HK-2 (cell line): Measurements from ENCODE around the gene PAPOLA.

ENCODE experiments used
- DNase-seq: peaks from one replicate; pipeline ENCODE4 v3.0.0-alpha.2; 2018; ENCODE audit not compliant: unreplicated experiment

PAPOLA gene

DNA sequence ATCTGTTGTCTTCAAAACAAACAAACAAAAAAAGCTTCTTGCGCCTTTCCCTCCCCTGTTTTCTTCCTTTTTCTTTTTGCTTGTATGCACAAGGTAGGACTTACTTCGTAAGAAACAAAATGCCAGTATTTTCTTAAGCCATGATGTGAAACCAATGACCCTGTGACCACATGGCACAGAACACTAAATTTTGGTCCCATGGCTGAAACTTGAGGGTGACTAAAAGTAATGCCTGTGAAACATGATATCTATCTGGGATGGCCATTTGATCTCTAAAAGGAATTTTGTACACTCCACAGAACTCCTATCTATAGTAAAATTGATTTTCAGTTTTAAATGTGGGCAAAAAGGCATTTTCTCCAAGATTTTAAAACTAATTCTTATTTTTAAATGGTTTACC, 63.6 kb downstream of the PAPOLA start:
- no peak for DNase-seq

DNA sequence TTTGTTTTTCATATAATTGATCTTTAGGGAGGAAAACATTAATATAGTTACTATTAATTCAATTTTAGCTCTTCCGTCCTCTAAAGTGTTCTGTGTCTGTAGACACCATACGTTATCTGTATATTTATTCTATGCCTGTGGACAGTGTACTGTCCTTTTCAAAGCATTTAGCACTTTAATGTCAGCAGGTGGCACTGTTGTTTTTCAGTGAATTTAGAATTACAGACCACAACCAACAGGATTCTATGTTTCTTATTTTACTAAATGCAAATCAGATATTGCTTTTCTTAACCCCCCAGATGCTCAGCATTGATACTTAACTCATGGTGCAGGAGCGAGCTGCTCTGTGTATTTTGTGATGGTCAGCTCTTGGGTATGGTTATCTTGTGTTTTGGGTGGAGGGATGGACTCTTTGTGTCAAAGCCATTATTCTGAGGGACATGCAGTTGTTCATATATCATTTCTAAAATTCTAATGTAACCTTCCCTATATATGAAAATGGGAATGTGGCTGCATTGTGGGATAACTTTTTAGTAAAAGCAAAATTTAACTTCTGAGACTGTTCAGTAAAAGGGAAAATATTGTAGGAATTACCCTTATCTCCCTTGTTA, 65.2 kb downstream of the PAPOLA start:
- no peak for DNase-seq

- DNase-seq: no peak
Observed at GRCh38 chr14:96568621-96569020, 66.4 kb downstream of the PAPOLA start.

DNA sequence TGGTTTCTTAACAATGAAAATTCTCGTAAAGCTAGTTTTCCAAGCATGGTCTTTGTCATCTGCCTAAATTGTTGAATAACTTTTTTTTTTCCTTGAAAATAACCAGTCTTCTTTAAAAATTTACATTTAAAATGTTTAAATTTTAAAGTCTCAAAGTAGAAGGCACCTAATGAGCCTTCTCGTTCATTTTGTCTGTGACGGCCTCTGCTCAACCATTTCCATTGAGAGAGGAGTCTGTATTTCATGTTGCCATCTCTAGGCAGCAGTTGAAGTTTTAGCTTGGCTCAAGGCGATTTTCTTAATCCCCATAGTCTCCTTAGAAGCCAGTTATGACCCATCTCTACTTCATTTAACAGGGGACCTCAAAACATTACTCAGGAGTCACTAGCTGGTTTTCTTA, 69.1 kb downstream of the PAPOLA start:
- no peak for DNase-seq

GRCh38 chr14:96573473-96574100, 71.4 kb downstream of the PAPOLA start:
- no peak for DNase-seq

DNA sequence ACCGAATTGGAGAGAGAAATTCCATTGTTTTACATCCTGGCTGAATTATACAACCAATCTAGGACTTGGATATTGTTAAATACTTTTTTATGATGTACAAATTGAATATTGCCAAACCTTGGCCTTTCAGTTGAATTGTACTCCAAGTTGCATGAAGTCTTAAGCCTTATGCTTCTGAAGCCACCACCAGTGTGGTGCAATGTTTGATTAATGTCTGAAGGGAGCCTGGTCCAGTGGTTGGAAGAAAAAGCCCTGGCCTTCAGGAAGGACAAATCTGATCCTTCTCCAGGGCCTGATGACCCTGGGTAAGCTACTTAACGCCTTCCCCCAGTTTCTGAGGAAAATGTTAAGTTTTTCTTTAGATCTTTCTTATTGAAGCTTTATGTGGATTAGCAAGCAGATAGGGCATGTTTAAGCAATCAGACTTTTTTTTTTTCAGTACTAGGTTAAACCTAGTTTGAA, 72.0 kb downstream of the PAPOLA start:
- DNase-seq: no peak

DNA sequence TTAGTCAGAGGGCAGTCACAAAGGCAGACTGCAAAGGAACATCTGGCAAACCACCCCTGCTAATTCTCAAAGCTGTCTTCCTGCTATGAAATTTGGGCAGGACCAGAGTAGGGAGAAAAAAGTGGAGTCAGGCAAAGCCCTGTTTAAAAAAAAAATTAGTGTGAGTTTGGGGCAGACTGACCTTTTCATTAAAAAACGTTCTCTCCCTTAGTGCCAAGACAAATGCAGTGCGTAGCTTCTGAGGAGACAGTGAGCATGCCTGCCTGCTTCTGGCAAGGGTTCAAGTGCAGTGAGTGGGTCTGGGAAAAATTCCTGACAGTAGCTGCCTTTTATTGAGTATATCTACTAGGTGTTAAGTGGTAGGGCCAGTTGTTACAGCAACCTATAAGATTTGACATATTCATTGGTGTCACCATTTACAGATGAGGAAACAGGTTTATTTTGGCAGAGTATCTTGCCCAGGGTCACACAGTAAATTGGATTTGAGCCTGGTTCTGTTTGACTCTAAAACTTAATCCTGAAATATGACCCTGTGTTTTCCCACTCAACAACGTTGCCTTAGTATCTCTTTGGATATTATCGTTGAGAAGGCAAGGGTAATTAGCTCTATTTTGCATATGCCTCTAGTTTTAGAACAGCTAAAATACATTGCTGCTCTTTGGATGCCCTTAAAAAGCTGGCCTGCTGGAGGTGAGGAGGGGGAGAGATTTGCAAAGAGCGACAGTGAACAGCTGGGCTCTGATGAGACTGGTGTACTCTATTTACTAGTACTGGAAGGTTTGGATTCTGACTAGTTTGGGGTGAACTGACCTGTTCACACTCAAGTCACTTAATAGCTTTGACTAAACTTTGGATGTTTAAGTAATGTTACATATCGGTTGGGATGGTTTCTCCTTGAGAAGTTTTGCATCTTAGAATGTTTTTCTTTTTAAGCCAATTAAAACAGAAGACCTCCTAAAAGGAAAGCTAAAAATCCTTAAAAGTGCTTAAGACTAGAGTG, 72.8 kb downstream of the PAPOLA start:
- DNase-seq: no peak

GRCh38 chr14:96576359-96576758, 74.2 kb downstream of the PAPOLA start:
- DNase-seq: no peak

- no peak for DNase-seq
Observed at GRCh38 chr14:96576937-96577336, 74.8 kb downstream of the PAPOLA start.

DNA sequence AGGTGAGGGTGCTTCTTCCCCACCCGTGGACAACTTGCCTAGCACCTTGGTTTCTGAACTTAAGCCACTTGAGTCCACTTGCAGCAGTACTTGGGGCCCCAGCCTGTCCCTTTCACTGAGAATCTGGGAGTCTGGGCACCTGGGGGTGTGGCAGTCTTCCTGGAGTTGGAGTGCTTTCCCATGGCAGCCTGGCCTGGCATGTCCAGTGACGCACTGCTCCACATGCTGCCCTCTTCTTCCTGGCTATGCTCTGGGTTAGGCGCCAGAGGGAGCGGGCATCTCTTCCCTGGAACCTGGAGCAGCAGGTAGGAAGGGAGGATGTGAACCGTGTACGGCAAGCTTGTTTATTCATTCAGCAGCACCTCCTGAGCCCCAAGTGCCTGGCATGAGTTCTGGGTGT, 76.4 kb downstream of the PAPOLA start:
- DNase-seq: no peak

- DNase-seq: no peak
Observed at GRCh38 chr14:96579358-96579757, 77.2 kb downstream of the PAPOLA start.

GRCh38 chr14:96579855-96580254, 77.7 kb downstream of the PAPOLA start:
- DNase-seq: no peak

GRCh38 chr14:96580566-96580965, 78.4 kb downstream of the PAPOLA start:
- no peak for DNase-seq

GRCh38 chr14:96581026-96581425, 78.8 kb downstream of the PAPOLA start:
- no peak for DNase-seq

DNA sequence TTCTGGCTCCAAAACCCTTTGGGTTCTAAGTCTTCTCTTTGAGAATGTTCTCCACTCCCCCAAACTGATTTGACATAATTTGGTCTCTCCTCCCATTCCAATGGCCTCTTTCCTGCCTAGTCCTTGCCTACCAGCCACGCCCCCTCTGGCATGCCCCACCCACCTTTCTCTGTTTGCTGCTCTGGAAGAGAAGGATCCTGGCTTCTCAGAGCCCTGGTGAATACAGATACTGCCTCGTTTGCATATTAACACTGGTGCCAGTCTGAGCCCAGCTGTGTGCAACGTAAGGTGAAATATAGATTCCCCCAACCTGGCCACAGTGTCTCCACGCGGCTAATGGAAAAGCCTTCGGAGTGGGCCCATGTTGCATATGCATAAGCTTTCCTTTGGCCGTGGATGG, 79.7 kb downstream of the PAPOLA start:
- DNase-seq: no peak

DNA sequence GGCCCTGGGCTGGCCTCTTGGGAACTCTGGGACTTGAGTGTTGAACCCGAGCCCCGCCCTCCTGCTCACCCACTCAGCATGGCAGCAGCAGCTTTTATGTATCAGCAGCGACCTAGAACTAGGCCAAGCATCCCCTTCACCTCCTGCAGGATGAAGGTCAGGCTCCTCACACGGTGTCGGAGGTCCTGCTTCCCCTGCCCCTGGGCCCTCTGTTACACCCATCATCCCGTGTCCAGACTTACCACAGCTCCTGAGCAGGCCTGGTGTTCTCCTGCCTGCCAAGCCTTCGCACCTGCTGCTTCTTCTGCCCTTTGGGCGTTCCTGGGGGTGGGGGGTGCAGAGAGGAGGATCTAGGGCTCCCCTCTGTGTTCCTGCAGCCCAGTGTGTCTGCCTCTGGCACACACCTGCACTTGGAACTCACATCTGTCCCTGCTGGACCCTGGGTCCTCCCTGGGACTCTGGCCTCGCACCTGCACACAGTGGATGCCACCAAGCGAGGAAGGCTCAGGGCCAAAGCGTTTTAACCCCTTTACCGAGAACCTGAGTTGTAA, 80.3 kb downstream of the PAPOLA start:
- DNase-seq: no peak

- no peak for DNase-seq
Observed at GRCh38 chr14:96582995-96583394, 80.8 kb downstream of the PAPOLA start.

DNA sequence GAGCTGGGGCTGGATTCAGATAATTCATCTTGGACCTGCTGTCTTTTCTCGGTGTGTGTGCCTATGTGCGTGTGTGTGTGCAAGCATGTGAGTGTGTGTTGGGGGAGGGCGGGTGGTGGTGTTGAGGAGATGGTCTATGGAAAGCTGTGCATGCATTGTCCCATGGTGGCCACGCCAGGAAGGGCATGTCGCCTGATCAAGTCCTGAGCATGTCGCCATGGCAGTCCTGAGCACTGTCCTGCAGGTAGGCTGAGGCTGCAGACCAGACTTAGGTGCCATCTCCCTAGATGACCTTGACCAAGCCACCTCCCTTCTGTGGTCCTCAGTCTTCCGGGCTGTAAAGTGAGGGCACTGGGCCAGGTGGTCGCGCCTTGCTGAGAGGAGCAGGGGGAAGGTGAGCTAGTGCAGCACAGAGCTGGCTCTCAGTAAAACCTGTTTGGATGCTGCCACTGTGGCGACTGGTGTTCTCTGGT, 81.4 kb downstream of the PAPOLA start:
- no peak for DNase-seq

- DNase-seq: peak; percentile 70
Observed at GRCh38 chr14:96584199-96584906, 82.2 kb downstream of the PAPOLA start.

DNA sequence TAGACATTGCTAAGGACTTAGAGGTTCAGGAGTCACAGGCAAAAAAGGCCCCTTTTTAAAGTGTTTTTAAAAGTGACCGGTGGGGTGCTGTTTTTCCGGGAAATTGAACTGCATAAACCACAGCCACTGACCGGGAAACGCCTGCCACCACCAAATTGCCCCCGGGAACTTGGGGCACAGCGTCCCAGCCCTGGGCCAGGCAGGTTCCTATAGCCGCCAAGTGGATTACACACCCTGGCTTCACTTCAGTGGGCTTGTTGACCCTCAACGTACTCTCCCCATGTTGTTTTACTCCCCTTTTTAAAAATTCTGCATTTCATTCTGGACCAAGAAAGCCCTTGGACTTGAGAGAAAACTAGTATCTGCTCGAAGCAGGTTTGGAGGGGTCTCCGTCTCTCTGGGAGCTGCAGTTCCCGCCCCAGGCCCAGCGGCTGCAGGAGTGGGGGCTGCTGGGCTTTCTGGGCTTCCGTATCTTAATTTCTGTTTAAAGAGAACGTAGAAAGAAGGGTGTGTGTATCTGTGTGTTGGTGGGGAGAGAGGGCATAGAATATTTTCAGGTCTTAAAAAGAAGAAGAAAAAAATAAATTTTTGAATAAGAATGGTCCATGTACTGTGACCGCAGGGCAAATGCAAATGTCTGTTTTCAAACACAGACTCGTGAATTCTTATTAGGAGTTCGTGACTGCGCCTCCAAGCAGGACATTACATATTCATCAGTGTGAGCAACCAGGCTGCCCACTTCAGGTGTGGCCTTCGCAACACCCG, 82.9 kb downstream of the PAPOLA start:
- no peak for DNase-seq

GRCh38 chr14:96585672-96586013, 83.5 kb downstream of the PAPOLA start:
- DNase-seq: no peak
